AG09319 (cell line): ENCODE measurements around the gene OR6P1.

Experiments
- DNase-seq: peaks from one replicate; pipeline ENCODE4 v3.0.0-alpha.2; 2010; ENCODE audit warnings: low read depth; ENCODE audit errors: extremely low read depth
- TF ChIP-seq, protein P1 (sequence below): IDR thresholded peaks from 2 replicates; pipeline ENCODE4 v1.5.1; 2011; ENCODE audit warnings: low read depth, mild to moderate bottlenecking, inconsistent platforms, low read length, moderate library complexity

OR6P1 gene

DNA sequence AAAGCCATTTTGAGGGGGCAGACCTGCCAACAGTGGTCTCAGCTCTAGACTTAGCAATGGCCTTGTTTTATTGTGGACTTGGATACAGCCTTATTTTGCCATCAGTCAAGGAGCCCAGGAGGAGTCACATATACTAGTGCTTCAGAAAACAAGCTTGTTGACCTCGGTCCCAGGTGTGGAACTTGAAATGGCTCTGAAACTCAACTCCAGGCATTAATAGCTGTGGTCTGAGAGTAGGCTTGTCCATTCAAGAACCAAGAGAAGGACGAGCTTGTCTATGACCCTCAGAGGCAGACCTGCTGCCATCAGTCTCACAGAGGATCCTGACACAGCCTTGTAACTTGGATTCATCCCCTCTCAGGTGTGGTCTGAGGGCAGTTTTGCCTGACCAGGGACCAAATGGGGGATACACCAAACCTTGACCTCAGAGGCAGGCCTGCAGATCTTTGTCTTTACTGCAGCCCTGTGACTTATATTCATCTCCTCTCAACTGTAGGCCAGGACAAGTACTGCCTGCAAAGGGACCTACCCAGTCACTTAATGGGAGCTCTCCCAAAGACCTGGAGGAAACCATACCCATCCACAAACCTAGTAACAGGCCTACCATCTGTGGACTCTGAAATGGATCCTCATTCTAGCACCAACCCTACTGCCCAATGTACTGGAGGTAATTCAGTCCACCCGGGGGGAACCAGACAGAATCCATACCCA, 49.3 kb downstream of the OR6P1 start:
- TF ChIP-seq, protein P1, sequence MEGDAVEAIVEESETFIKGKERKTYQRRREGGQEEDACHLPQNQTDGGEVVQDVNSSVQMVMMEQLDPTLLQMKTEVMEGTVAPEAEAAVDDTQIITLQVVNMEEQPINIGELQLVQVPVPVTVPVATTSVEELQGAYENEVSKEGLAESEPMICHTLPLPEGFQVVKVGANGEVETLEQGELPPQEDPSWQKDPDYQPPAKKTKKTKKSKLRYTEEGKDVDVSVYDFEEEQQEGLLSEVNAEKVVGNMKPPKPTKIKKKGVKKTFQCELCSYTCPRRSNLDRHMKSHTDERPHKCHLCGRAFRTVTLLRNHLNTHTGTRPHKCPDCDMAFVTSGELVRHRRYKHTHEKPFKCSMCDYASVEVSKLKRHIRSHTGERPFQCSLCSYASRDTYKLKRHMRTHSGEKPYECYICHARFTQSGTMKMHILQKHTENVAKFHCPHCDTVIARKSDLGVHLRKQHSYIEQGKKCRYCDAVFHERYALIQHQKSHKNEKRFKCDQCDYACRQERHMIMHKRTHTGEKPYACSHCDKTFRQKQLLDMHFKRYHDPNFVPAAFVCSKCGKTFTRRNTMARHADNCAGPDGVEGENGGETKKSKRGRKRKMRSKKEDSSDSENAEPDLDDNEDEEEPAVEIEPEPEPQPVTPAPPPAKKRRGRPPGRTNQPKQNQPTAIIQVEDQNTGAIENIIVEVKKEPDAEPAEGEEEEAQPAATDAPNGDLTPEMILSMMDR: no peak
- DNase-seq: no peak

DNA sequence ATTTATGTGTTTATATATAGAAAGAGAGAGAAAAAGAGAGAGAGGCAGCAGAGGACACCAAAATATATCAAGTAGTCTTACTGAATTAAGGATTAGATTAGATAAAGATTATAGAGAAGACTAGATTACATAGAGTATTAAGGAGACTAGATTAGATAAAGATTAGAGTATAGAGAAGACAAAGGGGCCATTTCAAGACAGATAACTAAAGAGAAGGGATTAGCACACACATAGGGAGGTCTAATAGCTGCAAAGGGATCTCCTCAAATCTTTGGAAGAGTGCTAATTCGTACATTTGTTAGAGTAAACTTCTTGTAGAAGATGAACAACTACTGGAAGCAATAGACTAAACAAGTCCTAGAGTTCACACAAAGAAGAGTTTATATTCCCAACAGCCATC, 50.4 kb downstream of the OR6P1 start:
- DNase-seq: no peak
- TF ChIP-seq, protein P1: no peak

DNA sequence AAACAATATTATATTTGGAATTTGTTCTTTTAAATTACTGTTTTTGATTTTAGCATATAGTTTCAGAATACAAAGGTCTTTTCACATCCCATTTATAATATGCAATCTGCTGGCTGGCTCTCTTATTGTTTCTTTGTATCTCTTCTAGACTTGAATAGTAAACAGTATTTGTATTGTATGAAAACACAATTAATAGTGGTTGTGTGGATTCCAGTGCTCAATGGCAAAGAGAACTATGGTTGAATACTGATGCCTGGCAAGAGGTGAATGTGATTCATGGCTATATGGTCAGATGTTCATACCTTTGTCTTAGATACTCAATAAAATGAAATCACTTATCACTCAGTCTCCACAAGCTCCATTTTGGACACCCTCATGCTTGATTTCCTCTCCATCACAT, 53.4 kb downstream of the OR6P1 start:
- TF ChIP-seq, protein P1: no peak
- no peak for DNase-seq
